Immature natural killer cell (primary cell): Measurements from ENCODE around the gene SENP7. TPM values are rescaled to one million over a fixed set of nuclear protein-coding genes. Genes with fewer than 3 reads are reported as not detected.

Experiments
- DNase-seq, 3 donors: peaks; one replicate each; pipeline ENCODE4 v3.0.0; 2022; ENCODE audit warnings: mixed read lengths in 1 of 3
- H3K27ac Mint-ChIP-seq, 6 donors: one replicate each; pipeline ENCODE4 v1.8.0; 2020; ENCODE audit warnings: mixed read lengths in 6 of 6, mild to moderate bottlenecking in 5 of 6, inconsistent platforms in 4 of 6, moderate library complexity in 3 of 6
- H3K27me3 Mint-ChIP-seq, 3 donors: one replicate each; pipeline ENCODE4 v1.8.0; 2020 to 2021; ENCODE audit warnings: low read depth in 3 of 3, mild to moderate bottlenecking in 3 of 3, mixed read lengths in 3 of 3, moderate library complexity in 3 of 3, inconsistent platforms in 1 of 3
- H3K36me3 Mint-ChIP-seq, 3 donors: one replicate each; pipeline ENCODE4 v1.8.0; 2020; ENCODE audit warnings: mixed read lengths in 3 of 3, inconsistent platforms in 2 of 3, mild to moderate bottlenecking in 2 of 3
- H3K4me1 Mint-ChIP-seq, 2 donors: one replicate each; pipeline ENCODE4 v1.8.0; 2020; ENCODE audit warnings: inconsistent platforms in 2 of 2, mild to moderate bottlenecking in 2 of 2, mixed read lengths in 2 of 2, moderate library complexity in 1 of 2
- H3K4me3 Mint-ChIP-seq, 5 donors: one replicate each; pipeline ENCODE4 v1.8.0; 2020; ENCODE audit warnings: mild to moderate bottlenecking in 5 of 5, mixed read lengths in 5 of 5, inconsistent platforms in 3 of 5, moderate library complexity in 3 of 5
- H3K9me3 Mint-ChIP-seq, 6 donors: one replicate each; pipeline ENCODE4 v1.8.0; 2020; ENCODE audit warnings: mild to moderate bottlenecking in 6 of 6, mixed read lengths in 6 of 6, inconsistent platforms in 4 of 6, moderate library complexity in 3 of 6
- polyA plus RNA-seq, 3 donors: library from polyadenylated mRNA; unstranded; fragments of 300-500 nt; fragmentation: Illumina TruSeq; gene quantifications; one replicate each; pipeline ENCODE4 v1.2.3, GENCODE V29; 2021

Gene SENP7
- polyA plus RNA-seq, 3 donors from 2014 or later, result 5.6 to 8.1 (median 6.7) TPM

- H3K9me3 Mint-ChIP-seq, result peaks cover 0 to 7% (median 2%) of the 10 kb centered on the region in 6 donors
- no peak for DNase-seq
- H3K4me3 Mint-ChIP-seq, result no peak overlapping the region
- peaks cover 0 to 3% (median 0%) of the 10 kb centered on the region in 3 donors for H3K27me3 Mint-ChIP-seq
- no peak overlapping the region for H3K27ac Mint-ChIP-seq
- H3K36me3 Mint-ChIP-seq, result peaks cover 4 to 11% (median 10%) of the 10 kb centered on the region in 3 donors
- H3K4me1 Mint-ChIP-seq, result peaks cover 31 to 60% of the 10 kb centered on the region in 2 donors
Observed at GRCh38 chr3:101384426-101384825, 128.6 kb downstream of the SENP7 start.

- H3K4me3 Mint-ChIP-seq, result no peak overlapping the region
- H3K27me3 Mint-ChIP-seq, result peaks cover 0 to 3% (median 0%) of the 10 kb centered on the region in 3 donors
- no peak for DNase-seq
- H3K27ac Mint-ChIP-seq, result peak overlapping the region in 1 of 6 donors; percentile 23
- H3K36me3 Mint-ChIP-seq, result peaks cover 0 to 7% (median 6%) of the 10 kb centered on the region in 3 donors
- peaks cover 32 to 61% of the 10 kb centered on the region in 2 donors for H3K4me1 Mint-ChIP-seq
- peaks cover 0 to under 1% (median 0%) of the 10 kb centered on the region in 6 donors for H3K9me3 Mint-ChIP-seq
Observed at GRCh38 chr3:101383656-101384055, 129.4 kb downstream of the SENP7 start.

- DNase-seq, result no peak
- peaks cover 0 to 3% (median 0%) of the 10 kb centered on the region in 3 donors for H3K27me3 Mint-ChIP-seq
- H3K4me1 Mint-ChIP-seq, result peaks cover 34 to 63% of the 10 kb centered on the region in 2 donors
- H3K36me3 Mint-ChIP-seq, result peaks cover 0 to 7% (median under 1%) of the 10 kb centered on the region in 3 donors
- H3K27ac Mint-ChIP-seq, result peak overlapping the region in 1 of 6 donors; percentile 23
- no peak overlapping the region for H3K4me3 Mint-ChIP-seq
- H3K9me3 Mint-ChIP-seq, result no peaks in the 10 kb centered on the region
Observed at GRCh38 chr3:101383156-101383575, 129.8 kb downstream of the SENP7 start.

GRCh38 chr3:101381809-101382208 lies 131.2 kb downstream of the SENP7 start:
- H3K4me1 Mint-ChIP-seq, result peaks cover 32 to 55% of the 10 kb centered on the region in 2 donors

GRCh38 chr3:101379658-101380376 lies 133.2 kb downstream of the SENP7 start:
- H3K4me1 Mint-ChIP-seq, result peaks cover 28 to 46% of the 10 kb centered on the region in 2 donors
- H3K27ac Mint-ChIP-seq, result peak overlapping the region; percentile 56 to 89 (median 74)
- DNase-seq, result peak; percentile 29 to 45 (median 30)
- no peaks in the 10 kb centered on the region for H3K9me3 Mint-ChIP-seq
- H3K4me3 Mint-ChIP-seq, result peak overlapping the region; percentile 57 to 85 (median 74)
- H3K36me3 Mint-ChIP-seq, result no peaks in the 10 kb centered on the region
- H3K27me3 Mint-ChIP-seq, result no peaks in the 10 kb centered on the region

More at GRCh38 chr3:101381809-101382208, 131.2 kb downstream of the SENP7 start:
- Mint-ChIP-seq H3K9me3 (no peaks in the 10 kb centered on the region), H3K27ac (peak overlapping the region in 3 of 6 donors; percentile 39 to 52 (median 49)), H3K27me3 (no peaks in the 10 kb centered on the region), H3K4me3 (no peak overlapping the region), H3K36me3 (no peaks in the 10 kb centered on the region)
- peak in 2 of 3 donors; percentile 25 to 33 for DNase-seq

- DNase-seq, result no peak
- no peaks in the 10 kb centered on the region for H3K27me3 Mint-ChIP-seq
- H3K4me1 Mint-ChIP-seq, result peaks cover 31 to 53% of the 10 kb centered on the region in 2 donors
- peak overlapping the region in 3 of 6 donors; percentile 5 to 89 (median 51) for H3K27ac Mint-ChIP-seq
- no peaks in the 10 kb centered on the region for H3K36me3 Mint-ChIP-seq
- no peak overlapping the region for H3K4me3 Mint-ChIP-seq
- no peaks in the 10 kb centered on the region for H3K9me3 Mint-ChIP-seq
Observed at GRCh38 chr3:101377796-101378195, 135.2 kb downstream of the SENP7 start.

GRCh38 chr3:101377209-101377608 lies 135.8 kb downstream of the SENP7 start:
- Mint-ChIP-seq H3K27ac (peak overlapping the region in 2 of 6 donors; percentile 5 to 18), H3K36me3 (no peaks in the 10 kb centered on the region), H3K4me3 (no peak overlapping the region), H3K27me3 (no peaks in the 10 kb centered on the region), H3K9me3 (no peaks in the 10 kb centered on the region), H3K4me1 (peaks cover 31 to 53% of the 10 kb centered on the region in 2 donors)
- no peak for DNase-seq

GRCh38 chr3:101375586-101375985 lies 137.4 kb downstream of the SENP7 start:
- Mint-ChIP-seq H3K4me1 (peaks cover 25 to 39% of the 10 kb centered on the region in 2 donors), H3K4me3 (no peak overlapping the region), H3K27ac (peak overlapping the region in 1 of 6 donors; percentile 18), H3K36me3 (peaks cover 0 to 3% (median 0%) of the 10 kb centered on the region in 3 donors), H3K9me3 (no peaks in the 10 kb centered on the region), H3K27me3 (no peaks in the 10 kb centered on the region)
- DNase-seq, result no peak

- H3K4me1 Mint-ChIP-seq, result no peaks in the 10 kb centered on the region
- DNase-seq, result no peak
- H3K9me3 Mint-ChIP-seq, result peaks cover 0 to 4% (median 0%) of the 10 kb centered on the region in 6 donors
- H3K27ac Mint-ChIP-seq, result no peak overlapping the region
- no peak overlapping the region for H3K4me3 Mint-ChIP-seq
- peaks cover 0 to 2% (median 0%) of the 10 kb centered on the region in 3 donors for H3K27me3 Mint-ChIP-seq
- H3K36me3 Mint-ChIP-seq, result peaks cover 25 to 52% (median 49%) of the 10 kb centered on the region in 3 donors
Observed at GRCh38 chr3:101362406-101362805, 150.6 kb downstream of the SENP7 start.

GRCh38 chr3:101351829-101352228 lies 161.2 kb downstream of the SENP7 start:
- H3K4me1 Mint-ChIP-seq, result no peaks in the 10 kb centered on the region
- peaks cover 0 to 3% (median 0%) of the 10 kb centered on the region in 3 donors for H3K27me3 Mint-ChIP-seq
- no peak overlapping the region for H3K4me3 Mint-ChIP-seq
- peaks cover 0 to 24% (median 10%) of the 10 kb centered on the region in 3 donors for H3K36me3 Mint-ChIP-seq
- no peak overlapping the region for H3K27ac Mint-ChIP-seq
- H3K9me3 Mint-ChIP-seq, result no peaks in the 10 kb centered on the region
- DNase-seq, result no peak

- Mint-ChIP-seq H3K27ac (no peak overlapping the region), H3K27me3 (no peaks in the 10 kb centered on the region), H3K36me3 (peaks cover 21 to 58% (median 24%) of the 10 kb centered on the region in 3 donors), H3K4me3 (no peak overlapping the region), H3K9me3 (no peaks in the 10 kb centered on the region), H3K4me1 (no peaks in the 10 kb centered on the region)
- DNase-seq, result no peak
Observed at GRCh38 chr3:101340591-101340990, 172.4 kb downstream of the SENP7 start.

GRCh38 chr3:101333883-101334282 lies 179.1 kb downstream of the SENP7 start:
- DNase-seq, result no peak
- Mint-ChIP-seq H3K27ac (peak overlapping the region in 1 of 6 donors; percentile 9), H3K27me3 (no peaks in the 10 kb centered on the region), H3K36me3 (peaks cover 19 to 44% (median 23%) of the 10 kb centered on the region in 3 donors), H3K9me3 (no peaks in the 10 kb centered on the region), H3K4me3 (no peak overlapping the region), H3K4me1 (no peaks in the 10 kb centered on the region)

- Mint-ChIP-seq H3K36me3 (peaks cover 24 to 33% (median 25%) of the 10 kb centered on the region in 3 donors), H3K27me3 (no peaks in the 10 kb centered on the region), H3K27ac (no peak overlapping the region), H3K4me1 (no peaks in the 10 kb centered on the region), H3K9me3 (no peaks in the 10 kb centered on the region), H3K4me3 (no peak overlapping the region)
- no peak for DNase-seq
Observed at GRCh38 chr3:101329016-101329673, 183.9 kb downstream of the SENP7 start.
